Measurements from ENCODE around the gene RAB13.

The RAB13 gene

GRCh38 chr1:153958111-153958960, 27.8 kb downstream of the RAB13 start, which contains the start of gene CRTC2:
TSS of gene CRTC2 (minus strand) at chr1:153958612. CDS start at chr1:153958497, 115 bp downstream.
- intact Hi-C loops (cut with DNase I) = loop anchor here (1.0 kb wide), 1 partner anchor 12 kb away; the partner anchor contains the start of gene DENND4B
- peak; percentile 98 to 100 (median 99) for DNase-seq

- intact Hi-C loops (cut with DNase I) = loop anchor here (1.0 kb wide), 1 partner anchor 11 kb away; the partner anchor contains the start of gene DENND4B
These were observed 28.4 kb downstream of the RAB13 start for GRCh38 chr1:153957744-153958110.

GRCh38 chr1:153956997-153957715, 29.0 kb downstream of the RAB13 start:
- no peak for DNase-seq
- intact Hi-C loops (cut with DNase I) = no loop called here

More at GRCh38 chr1:153957744-153958110, 28.4 kb downstream of the RAB13 start:
- DNase-seq = no peak

- intact Hi-C loops (cut with DNase I) = no loop called here
- DNase-seq = no peak
These were observed 31.3 kb downstream of the RAB13 start for GRCh38 chr1:153954826-153955225.

GRCh38 chr1:153953859-153954365, 32.2 kb downstream of the RAB13 start:
- intact Hi-C loops (cut with DNase I) = no loop called here
- no peak for DNase-seq

- DNase-seq = no peak
- intact Hi-C loops (cut with DNase I) = no loop called here
These were observed 34.3 kb downstream of the RAB13 start for GRCh38 chr1:153951801-153952200.

GRCh38 chr1:153951183-153951582, 35.0 kb downstream of the RAB13 start:
- intact Hi-C loops (cut with DNase I) = no loop called here
- no peak for DNase-seq

- intact Hi-C loops (cut with DNase I) = loop anchor here (1.0 to 2.0 kb wide), 3 partner anchors 12 to 150 kb away; partner anchors contain the start of gene CRTC2
- peak; percentile 66 to 97 (median 78) for DNase-seq
These were observed 39.4 kb downstream of the RAB13 start, which contains the start of gene DENND4B for GRCh38 chr1:153946622-153947241. TSS of gene DENND4B (minus strand) at chr1:153946718. CDS start at chr1:153944374, 2,344 bp downstream.

- intact Hi-C loops (cut with DNase I) = loop anchor here (1.0 to 2.0 kb wide), 3 partner anchors 12 to 149 kb away; partner anchors contain the start of gene CRTC2
- DNase-seq = peak; percentile 63 to 97 (median 80)
These were observed 40.1 kb downstream of the RAB13 start for GRCh38 chr1:153945795-153946621.

- peak in 2 of 10 donors; percentile 73 to 80 for DNase-seq
- intact Hi-C loops (cut with DNase I) = no loop called here
These were observed 40.9 kb downstream of the RAB13 start for GRCh38 chr1:153945131-153945794.

- intact Hi-C loops (cut with DNase I) = no loop called here
- DNase-seq = no peak
These were observed 41.4 kb downstream of the RAB13 start for GRCh38 chr1:153944827-153945117.

- intact Hi-C loops (cut with DNase I) = no loop called here
- peak in 2 of 10 donors; percentile 70 to 72 for DNase-seq
These were observed 41.9 kb downstream of the RAB13 start for GRCh38 chr1:153944005-153944826.

GRCh38 chr1:153942766-153943549, 43.2 kb downstream of the RAB13 start:
- intact Hi-C loops (cut with DNase I) = no loop called here
- peak in 1 of 10 donors; percentile 78 for DNase-seq

- DNase-seq = peak in 1 of 10 donors; percentile 77
- intact Hi-C loops (cut with DNase I) = no loop called here
These were observed 44.1 kb downstream of the RAB13 start for GRCh38 chr1:153941826-153942725.

- intact Hi-C loops (cut with DNase I) = no loop called here
- DNase-seq = peak in 2 of 10 donors; percentile 52 to 83
These were observed 45.4 kb downstream of the RAB13 start for GRCh38 chr1:153940756-153941155.

GRCh38 chr1:153939476-153939875, 46.7 kb downstream of the RAB13 start:
- intact Hi-C loops (cut with DNase I) = no loop called here
- peak in 1 of 10 donors; percentile 69 for DNase-seq

All from posterior cingulate gyrus (tissue), 11 donors.